Epithelial cell of proximal tubule (primary cell): Measurements from ENCODE around the gene CSF1. TPM values are rescaled to one million over a fixed set of nuclear protein-coding genes. Genes with fewer than 3 reads are reported as not detected.

Experiments
- DNase-seq: peaks from one replicate; pipeline ENCODE4 v3.0.0-alpha.2; 2011; ENCODE audit warnings: low read depth
- H3K4me3 ChIP-seq: 2 replicates; pipeline ENCODE4 v1.5.1; 2011; ENCODE audit warnings: low read depth, mild to moderate bottlenecking, low read length
- total RNA-seq: library from RNA; depleted of rRNA; stranded (reverse); fragments of >200 nt; gene quantifications from 2 replicates; pipeline ENCODE4 v1.2.3, GENCODE V29; 2015
- TF ChIP-seq, protein P1 (sequence below): conservative IDR thresholded peaks from 2 replicates; pipeline ENCODE4 v1.5.1; 2012; ENCODE audit warnings: low read depth, mild to moderate bottlenecking, low read length

Gene CSF1
- total RNA-seq, 1 donor from 2014 or later: 20.1 TPM

GRCh38 chr1:109908836-109909235, 1.8 kb upstream of the CSF1 start:
- H3K4me3 ChIP-seq: no peak overlapping the region
- TF ChIP-seq, protein P1, sequence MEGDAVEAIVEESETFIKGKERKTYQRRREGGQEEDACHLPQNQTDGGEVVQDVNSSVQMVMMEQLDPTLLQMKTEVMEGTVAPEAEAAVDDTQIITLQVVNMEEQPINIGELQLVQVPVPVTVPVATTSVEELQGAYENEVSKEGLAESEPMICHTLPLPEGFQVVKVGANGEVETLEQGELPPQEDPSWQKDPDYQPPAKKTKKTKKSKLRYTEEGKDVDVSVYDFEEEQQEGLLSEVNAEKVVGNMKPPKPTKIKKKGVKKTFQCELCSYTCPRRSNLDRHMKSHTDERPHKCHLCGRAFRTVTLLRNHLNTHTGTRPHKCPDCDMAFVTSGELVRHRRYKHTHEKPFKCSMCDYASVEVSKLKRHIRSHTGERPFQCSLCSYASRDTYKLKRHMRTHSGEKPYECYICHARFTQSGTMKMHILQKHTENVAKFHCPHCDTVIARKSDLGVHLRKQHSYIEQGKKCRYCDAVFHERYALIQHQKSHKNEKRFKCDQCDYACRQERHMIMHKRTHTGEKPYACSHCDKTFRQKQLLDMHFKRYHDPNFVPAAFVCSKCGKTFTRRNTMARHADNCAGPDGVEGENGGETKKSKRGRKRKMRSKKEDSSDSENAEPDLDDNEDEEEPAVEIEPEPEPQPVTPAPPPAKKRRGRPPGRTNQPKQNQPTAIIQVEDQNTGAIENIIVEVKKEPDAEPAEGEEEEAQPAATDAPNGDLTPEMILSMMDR: no peak
- DNase-seq: no peak

GRCh38 chr1:109909561-109909960, 1.1 kb upstream of the CSF1 start:
- TF ChIP-seq, protein P1: no peak
- no peak for DNase-seq
- no peak overlapping the region for H3K4me3 ChIP-seq

DNA sequence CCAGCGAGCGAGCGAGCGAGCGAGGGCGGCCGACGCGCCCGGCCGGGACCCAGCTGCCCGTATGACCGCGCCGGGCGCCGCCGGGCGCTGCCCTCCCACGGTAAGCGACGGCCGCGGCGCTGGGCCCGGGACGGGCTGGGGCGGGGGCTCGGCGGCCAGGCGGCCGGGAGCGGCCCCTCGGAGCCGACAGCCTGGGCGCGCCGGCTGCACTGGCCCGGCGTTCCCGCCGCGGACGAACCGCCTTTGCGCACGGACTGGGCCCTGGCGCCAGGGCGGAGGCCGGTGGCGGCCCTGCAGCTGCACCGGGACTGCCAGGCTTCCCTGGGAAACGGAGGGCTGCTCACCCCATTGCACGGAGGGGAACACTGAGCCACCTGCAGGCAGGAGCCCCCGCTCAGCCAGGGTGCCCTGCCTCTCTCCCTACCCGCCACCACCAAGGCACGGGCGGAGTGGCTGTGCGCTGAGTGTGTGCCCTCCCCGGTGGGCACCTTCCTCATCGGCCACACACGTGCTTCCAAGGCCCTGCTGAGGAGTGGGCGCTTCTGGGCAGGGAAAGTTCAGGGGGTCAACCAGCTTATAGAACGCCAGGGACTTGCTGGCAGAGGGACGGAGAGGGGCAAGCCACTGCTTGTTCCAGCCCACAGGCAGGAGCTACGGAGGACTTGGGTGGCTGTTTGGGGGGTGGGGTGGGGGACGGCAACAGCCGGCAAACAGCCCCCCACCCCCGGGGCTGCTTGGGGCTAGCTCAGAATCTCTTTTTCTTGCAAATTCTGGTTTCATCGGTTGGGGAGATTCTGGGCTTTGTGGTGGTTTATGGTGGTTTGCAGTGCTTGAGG, 532 bp downstream of the CSF1 start:
- peak overlapping the region; percentile 92 for H3K4me3 ChIP-seq
- DNase-seq: no peak
- TF ChIP-seq, protein P1: no peak

- no peak for DNase-seq
- peak overlapping the region; percentile 92 for H3K4me3 ChIP-seq
- TF ChIP-seq, protein P1: no peak
Measured at GRCh38 chr1:109912214-109912861, 1.7 kb downstream of the CSF1 start.

DNA sequence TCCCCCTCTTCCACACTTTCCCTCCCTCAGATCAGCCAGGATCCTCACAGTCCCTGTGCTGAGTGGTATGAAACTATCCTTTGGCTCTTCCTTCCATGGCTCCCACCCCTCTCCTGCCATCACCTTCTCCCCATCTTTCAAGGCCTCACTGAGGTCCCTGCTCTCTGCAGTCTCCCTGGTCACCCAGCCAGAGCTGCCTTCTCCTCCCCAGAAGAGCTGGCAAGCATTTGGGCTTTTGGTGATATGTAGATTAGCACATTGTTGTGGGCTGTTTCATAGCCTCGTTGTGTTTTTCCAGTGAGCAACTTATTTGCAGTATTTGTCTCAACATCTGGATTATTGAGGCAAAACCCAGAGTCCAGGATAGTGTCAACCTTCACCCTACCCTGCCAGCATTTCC, 2.2 kb downstream of the CSF1 start:
- DNase-seq: no peak
- TF ChIP-seq, protein P1: no peak
- peak overlapping the region; percentile 92 for H3K4me3 ChIP-seq

DNA sequence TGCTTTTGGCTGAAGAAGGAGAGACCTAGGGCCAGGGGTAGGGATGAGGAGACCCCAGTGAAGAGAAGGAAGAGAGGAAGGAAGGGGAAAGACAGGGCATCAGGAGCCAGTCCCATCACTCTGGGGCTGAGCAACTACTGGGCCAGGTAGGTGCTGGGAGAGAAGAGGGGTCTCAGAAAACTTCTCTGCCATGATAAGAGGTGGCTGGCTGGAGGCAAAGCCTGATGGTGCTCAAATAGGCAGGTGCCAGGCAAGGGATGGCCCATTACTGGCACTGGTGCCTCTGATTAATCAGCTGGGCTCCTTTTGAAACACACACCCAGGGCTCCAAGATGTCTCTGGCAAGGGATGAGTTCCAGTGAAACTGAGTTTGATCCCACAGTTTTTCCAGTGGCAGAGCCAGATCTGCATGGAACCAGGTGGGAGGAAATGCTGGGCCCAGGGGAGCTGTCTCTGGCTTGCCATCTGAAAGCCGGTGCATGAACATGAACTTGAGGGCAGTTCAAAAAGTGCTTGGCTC, 2.8 kb downstream of the CSF1 start:
- DNase-seq: no peak
- TF ChIP-seq, protein P1: no peak
- H3K4me3 ChIP-seq: peak overlapping the region; percentile 92
